HG02870 (cell line): Measurements from ENCODE around the gene CHFR.
"Not testable (repeated sequence)": the region's sequence is repeated elsewhere in the genome, so short reads cannot be mapped to it uniquely, and the experiment has no call there.

Source experiments
- ATAC-seq: cut with Tn5 transposase; IDR thresholded peaks from one replicate; pipeline ENCODE4 v1.9.1; 2021; ENCODE audit warnings: mild to moderate bottlenecking, moderate library complexity; ENCODE audit not compliant: unreplicated experiment

CHFR gene

DNA sequence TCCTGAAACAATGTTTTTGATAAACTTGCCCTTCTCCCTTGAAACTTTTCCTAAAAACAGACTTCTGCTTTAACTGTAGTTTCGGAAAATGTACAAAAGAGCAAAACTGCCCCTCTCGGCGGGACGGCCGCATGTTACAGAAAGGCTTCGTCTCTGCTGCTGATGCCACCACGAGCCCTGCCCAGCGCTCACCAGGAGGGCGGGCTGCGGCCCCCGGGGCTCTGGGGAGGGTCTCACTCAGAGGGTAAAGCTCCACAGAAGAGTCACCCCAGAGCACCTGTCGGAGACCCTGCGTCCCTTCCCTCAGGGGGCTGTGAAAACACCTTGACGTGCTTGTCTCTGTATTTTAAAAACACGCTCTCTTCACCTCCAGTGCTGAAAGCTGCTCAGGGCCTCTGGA lies 46.3 kb downstream of the CHFR start:
- ATAC-seq = no peak

- ATAC-seq = no peak
Observed at GRCh38 chr12:132840536-132840935, 46.9 kb downstream of the CHFR start.

- ATAC-seq = no peak
Observed at GRCh38 chr12:132839558-132840235, 47.7 kb downstream of the CHFR start.

GRCh38 chr12:132838410-132839080 lies 48.9 kb downstream of the CHFR start:
- ATAC-seq = no peak

GRCh38 chr12:132837693-132838409 lies 49.6 kb downstream of the CHFR start:
- no peak for ATAC-seq

GRCh38 chr12:132836795-132837331 lies 50.5 kb downstream of the CHFR start:
- no peak for ATAC-seq

DNA sequence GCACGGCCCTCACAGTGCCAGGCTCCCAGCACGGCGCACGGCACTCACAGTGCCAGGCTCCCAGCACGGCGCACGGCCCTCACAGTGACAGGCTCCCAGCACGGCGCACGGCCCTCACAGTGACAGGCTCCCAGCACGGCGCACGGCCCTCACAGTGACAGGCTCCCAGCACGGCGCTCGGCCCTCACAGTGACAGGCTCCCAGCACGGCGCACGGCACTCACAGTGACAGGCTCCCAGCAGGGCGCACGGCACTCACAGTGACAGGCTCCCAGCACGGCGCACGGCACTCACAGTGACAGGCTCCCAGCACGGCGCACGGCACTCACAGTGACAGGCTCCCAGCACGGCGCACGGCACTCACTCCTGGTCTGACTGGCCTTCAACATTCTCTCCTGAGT lies 51.2 kb downstream of the CHFR start:
- not testable (repeated sequence) for ATAC-seq

- ATAC-seq = no peak
Observed at GRCh38 chr12:132835076-132836025, 52.1 kb downstream of the CHFR start.

GRCh38 chr12:132834181-132834711 lies 53.2 kb downstream of the CHFR start:
- ATAC-seq = no peak

DNA sequence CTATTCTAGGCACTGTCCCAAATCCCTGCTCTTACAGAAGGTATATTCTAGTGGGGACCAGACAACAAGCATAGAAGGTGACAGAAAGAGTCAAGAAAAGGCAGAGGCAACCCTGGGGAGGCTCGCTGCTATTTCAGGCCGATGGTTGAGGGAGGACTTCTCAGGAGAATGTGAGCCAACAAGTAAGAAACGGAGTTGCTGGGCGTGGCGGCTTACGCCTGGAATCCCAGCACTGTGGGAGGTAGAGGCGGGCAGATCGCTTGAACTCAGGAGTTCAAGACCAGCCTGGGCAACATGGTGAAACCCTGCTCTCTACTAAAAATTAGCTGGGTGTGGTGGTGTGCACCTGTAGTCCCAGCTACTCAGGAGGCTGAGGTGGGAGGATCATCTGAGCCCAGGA lies 54.1 kb downstream of the CHFR start:
- ATAC-seq = no peak

DNA sequence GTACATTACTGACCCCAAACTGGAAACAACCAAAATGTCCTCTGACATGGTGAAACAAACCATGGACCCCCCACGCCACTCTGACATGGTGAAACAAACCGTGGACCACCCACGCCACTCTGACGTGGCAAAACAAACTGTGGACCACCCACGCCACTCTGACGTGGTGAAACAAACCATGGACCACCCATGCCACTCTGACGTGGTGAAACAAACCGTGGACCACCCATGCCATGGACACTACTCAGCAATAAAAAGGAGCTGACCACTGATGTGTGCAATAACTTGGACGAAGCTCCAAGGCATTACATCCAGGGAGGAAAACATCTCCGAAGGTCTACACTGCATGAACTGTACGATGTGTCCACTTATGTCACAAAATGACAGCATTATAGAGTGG lies 55.6 kb downstream of the CHFR start:
- ATAC-seq = no peak

DNA sequence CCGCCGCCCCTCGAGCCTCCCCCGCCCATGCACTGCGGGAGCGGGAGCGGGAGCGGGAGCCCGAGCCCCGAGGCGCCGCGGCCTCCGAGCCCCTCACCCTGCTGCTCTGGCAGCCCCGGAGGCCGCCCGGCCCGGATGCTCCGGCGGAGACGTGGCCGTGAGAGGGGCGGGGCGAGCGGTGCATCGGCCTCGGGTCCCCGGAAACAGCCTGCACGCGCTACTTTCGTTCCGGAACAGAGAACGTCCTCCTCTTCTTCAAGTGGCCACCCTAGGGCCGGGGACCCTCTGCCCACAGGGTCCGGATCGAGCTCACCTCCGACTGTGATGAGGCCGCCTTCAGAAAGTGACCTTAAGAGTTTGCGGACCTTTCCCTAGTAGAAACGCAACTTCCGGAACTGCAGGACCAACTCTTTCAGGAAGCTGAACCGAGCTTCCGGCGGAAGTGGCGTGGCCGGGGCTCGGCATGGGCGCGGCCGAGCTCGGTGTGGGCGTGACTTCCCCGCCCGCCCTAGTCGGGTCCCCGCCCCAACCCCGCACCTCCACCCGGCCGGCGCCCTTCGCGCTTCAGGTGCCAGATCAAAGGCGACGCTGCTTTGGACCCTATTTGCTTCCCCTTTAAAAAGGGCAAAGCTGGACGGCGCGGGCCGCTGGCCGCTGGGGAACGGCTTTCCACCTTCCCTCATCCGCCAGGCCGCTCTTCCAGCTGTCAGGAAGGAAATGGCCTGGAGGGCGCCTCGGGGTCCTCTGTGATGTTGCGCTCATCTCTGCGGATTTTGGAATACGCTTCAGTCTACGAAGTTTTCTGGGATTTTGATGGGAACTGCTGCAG lies 58.5 kb downstream of the CHFR start, which contains the start of gene GOLGA3:
GOLGA3 (minus strand) TSS at position 164 of the 829 bp plus-strand sequence. CDS start 6,741 bp downstream, outside the sequence.
- peak; percentile 82 for ATAC-seq

- peak; percentile 31 for ATAC-seq
Observed at GRCh38 chr12:132827763-132828703, 59.4 kb downstream of the CHFR start.

- ATAC-seq = no peak
Observed at GRCh38 chr12:132825861-132826260, 61.5 kb downstream of the CHFR start.

DNA sequence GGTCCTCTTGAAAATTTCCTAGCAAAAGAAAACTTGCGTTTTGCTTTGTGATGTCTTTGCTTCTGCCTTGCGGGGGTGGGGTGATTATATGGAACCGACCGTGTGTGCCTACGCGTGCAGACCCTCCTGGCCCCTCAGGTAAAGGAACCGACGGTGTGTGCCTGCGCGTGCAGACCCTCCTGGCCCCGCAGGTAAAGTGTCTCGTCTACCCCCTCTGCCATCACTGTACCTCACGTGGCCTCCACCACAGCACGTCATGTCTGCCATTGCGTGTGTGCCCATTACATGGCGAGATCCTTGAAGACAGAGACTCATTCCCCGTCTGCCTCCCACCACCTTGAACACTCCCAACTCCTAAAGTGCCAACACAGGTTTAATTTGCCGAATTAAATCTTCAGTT lies 62.3 kb downstream of the CHFR start:
- ATAC-seq = no peak

DNA sequence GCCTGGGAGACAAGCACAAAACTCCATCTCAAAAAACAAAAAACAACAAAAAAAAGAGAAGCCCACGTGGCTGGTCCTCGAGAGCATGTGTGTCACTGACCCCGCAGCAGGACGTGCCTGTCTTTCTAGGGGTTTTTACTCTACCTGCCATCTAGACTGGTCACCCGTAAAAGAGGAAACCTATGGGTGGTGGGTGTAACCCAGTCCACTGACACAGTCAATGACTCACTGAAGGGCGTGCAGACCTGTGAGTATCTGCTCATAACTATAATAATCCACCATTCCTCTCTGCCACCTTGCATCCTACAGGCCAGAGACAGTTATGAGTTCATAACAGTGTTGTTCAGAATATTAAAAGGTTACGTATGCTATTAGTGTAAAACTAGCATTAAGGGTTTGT lies 63.4 kb downstream of the CHFR start:
- ATAC-seq = no peak

DNA sequence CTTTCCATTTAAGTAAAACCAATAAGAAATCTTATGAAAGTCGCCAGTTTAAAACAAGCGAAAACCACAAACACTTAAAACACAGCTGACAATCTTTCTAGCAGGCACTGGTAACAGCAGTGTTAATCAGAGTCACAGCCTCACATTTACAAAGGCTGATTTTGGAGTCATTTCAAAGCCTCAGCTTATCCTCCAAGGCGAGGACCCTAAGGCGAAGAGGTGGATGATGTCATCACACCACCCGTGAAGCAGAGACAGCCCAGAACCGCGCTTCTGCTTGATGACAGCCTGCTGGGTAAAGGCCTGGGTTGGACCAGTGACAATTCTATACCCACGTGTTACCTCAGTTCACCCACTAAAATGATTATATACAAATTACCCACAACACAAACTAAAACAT lies 68.8 kb downstream of the CHFR start:
- no peak for ATAC-seq

GRCh38 chr12:132814232-132814631 lies 73.2 kb downstream of the CHFR start:
- ATAC-seq = no peak
